ENCODE measurements around the gene LRP1-AS.
A peak's percentile ranks its signal among the peaks of the same experiment; 100 is the strongest.

Gene LRP1-AS

DNA sequence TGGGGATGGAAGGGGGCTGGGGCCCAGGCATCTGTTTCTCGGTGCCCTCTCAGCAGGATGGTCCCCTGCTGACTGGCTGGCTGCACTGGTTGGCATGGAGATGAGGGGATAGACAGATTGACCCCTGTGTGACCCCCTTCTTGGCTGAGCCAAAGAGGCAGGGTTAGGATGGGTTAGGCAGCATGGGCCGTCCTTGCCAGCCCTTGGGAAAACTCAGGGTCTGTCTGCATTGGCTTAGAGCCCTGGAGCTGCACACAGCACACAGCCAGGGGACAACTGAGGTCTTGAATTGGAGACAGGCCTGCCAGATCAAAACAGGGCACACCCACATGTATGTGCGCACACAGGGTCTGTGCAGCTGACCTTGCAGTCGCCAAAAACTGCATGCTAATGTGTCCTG lies 11.2 kb upstream of the LRP1-AS start:
- no peak for DNase-seq

DNA sequence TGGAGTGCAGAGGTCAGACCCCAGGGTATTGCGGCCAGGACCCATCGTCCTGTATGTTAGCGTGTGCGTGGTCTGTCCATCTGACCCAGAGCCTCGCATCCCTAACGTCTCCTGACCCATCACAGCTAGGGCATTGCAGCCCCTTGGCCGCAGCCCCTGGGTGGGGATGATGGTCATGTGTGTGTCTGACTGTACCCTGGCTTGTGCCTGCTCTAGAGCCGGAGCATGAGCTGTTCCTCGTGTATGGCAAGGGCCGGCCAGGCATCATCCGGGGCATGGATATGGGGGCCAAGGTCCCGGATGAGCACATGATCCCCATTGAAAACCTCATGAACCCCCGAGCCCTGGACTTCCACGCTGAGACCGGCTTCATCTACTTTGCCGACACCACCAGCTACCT lies 10.8 kb upstream of the LRP1-AS start:
- no peak for DNase-seq

- peak; percentile 59 to 65 for DNase-seq
Measured at GRCh38 chr12:57157588-57158173, 10.3 kb upstream of the LRP1-AS start.

DNA sequence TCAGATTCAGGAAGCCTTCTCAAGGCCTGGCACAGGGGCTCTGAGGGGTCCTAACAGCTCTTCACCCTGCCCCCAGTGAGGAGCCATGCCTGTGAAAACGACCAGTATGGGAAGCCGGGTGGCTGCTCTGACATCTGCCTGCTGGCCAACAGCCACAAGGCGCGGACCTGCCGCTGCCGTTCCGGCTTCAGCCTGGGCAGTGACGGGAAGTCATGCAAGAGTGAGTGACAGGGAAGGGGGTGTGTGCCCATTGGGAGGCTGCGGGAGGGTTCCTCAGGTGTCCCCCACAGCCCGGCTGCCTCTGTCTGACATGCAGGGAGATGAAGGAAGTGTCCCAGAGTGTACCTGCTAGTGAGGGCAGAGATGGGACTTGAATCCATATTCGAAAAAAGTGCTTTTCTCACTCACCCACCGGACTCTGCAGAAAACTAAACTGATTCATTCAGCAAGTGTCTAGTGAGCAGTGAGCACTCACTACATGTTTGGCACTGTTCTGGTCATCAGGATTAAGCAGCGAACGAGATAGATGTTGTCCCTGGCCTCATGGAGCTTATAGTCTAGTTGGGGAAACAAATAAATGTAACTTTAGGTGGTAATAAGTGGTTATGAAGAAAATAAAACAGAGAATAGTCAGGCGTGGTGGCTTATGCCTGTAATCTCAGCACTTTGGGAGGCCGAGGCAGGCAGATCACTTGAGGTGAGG lies 9.4 kb upstream of the LRP1-AS start:
- no peak for DNase-seq

DNA sequence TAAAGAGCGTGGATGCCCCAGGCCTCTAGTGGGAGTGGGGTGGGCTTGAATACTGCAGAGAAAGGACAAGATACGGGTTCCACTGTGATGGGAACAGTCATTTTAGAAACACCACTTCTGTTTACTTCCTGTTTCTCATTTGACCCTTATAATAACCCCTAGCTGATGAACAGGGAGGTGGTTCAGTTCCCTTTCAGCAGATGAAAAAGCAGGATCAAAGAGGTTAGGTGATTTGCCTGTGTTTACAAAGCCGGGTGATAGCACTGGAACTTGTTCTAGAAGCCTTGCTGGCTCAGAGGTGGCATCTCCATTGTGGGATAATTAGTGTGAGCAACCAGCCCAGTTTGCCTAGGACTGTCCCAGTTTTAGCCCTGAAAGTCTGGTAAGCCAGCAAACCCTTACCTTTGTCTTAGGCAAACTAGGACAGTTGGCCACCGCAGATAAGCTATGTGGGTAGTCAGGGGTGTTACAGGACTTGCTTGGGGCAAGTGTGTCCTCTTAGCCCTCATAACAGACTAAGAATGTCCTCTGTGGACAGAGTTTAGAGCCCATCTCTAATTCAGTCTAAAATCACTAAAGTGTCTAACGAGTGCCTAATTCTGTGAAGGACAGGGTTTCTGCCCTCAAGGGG lies 7.5 kb upstream of the LRP1-AS start:
- DNase-seq, result no peak

GRCh38 chr12:57154076-57154475 lies 6.7 kb upstream of the LRP1-AS start:
- no peak for DNase-seq

DNA sequence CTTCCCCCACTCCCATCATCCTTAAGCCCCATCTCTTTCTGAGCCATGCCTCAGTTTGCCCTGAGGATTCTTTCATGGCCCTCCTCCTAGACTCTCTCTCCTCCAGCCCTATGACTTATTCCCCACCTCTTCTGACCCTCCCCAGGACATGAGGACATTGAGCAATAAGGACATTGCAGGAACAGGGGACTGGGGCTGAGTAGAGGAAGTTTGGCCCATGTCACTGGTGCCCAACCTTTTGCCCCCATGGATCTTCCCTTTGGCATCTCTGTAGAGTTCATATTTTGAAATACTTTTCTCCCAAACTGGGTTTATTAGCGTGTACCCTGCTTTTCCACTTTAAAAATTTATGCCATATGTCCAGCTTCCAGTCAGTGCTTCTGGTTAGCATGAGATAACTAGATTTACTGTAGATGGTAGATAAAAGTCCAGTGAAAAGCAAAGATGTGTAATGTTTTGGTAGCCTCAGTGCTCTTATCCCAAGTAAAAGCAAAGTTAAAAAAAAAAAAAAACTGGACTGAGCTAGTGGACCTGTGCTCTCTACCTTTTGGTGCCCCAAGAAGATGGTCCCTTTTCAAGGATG lies 6.1 kb upstream of the LRP1-AS start:
- peak in 1 of 2 donors; percentile 42 for DNase-seq

GRCh38 chr12:57152639-57153038 lies 5.2 kb upstream of the LRP1-AS start:
- peak; percentile 60 to 77 for DNase-seq

GRCh38 chr12:57151741-57152630 lies 4.6 kb upstream of the LRP1-AS start:
- no peak for DNase-seq

GRCh38 chr12:57150400-57151000 lies 3.1 kb upstream of the LRP1-AS start:
- DNase-seq, result peak in 1 of 2 donors; percentile 35

DNA sequence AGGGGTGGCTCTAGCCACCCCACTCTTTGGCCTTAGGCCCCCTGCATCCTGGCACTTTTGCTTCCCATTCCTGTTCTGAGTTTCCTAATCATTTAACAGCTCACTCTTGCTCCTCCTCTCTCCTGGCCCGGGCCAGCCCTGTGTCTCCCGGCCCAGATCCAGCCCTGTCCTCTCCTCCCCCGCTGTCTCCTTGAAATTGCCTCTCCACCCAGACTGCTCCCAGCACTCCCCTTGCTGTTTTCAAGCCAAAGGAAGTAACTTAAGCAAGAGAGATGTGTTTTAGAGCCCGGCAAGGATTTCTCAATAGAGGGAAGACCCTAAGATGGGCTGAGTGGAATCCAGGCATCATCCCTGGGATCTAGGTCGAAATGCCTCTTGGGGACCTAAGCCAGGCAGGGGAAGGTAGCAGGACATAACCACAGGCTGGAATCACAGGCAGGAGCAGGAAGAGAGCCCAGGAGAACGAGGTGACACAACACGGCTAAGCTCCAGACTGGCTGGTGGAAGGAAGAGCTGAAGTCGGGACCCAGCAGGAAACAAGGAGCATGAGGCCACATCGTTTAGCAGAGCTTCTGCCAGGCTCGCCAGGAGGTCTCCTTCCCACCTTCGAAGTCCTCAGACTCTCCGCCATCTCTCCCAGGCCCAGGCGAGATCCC lies 2.0 kb upstream of the LRP1-AS start:
- DNase-seq, result no peak

GRCh38 chr12:57148469-57149244 lies 1.2 kb upstream of the LRP1-AS start:
- no peak for DNase-seq

DNA sequence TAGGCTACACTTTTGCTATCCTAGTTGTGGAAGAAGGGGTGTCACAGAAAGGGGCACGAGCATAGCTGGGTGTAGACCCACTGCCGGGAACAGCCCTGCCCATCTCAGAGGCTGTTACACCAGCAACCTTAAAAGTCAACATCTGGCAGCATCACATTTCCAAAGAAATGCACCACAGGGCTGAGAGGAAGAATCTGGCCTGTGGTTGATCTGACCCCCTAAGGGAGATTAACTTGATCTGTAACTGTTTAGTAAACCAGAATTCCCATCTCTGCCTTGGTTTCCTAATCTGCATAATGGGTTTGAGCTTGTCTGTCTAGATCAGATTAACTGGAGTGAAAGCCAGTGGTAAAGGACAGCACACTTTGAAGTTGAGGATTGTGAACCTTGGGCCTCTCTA lies 1.3 kb downstream of the LRP1-AS start:
- DNase-seq, result no peak

DNA sequence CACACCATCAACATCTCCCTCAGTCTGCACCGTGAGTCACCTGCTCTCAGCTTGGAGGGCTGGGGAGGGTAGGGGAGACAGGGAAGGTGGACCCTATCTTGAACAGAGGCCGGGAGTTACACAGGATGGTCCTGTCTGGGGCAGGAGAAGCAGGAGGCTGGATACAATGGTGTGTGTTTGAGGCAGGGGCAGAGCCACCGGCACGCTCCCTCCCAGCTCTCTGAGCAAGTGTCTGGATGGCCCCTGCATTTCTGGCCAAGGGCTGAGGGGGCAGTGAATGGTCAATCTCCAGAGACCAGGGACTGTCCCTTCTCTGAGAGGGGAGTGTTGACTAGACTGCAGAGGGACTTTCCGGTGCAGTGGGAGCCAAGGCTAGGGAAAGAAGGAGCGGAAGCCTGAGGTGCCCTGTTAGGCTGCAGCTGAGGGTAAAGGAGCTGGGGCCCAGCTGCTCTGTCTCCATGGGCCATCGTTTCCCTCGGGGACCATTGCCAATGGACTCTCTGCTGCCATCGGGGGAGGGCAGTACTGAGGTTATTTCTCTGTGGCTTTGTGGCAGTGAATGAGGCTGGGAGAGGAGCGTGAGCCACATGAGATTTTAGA lies 1.9 kb downstream of the LRP1-AS start:
- DNase-seq, result no peak

- no peak for DNase-seq
Measured at GRCh38 chr12:57143454-57143853, 4.0 kb downstream of the LRP1-AS start.

GRCh38 chr12:57142727-57143126 lies 4.7 kb downstream of the LRP1-AS start:
- DNase-seq, result no peak

- DNase-seq, result no peak
Measured at GRCh38 chr12:57142121-57142520, 5.3 kb downstream of the LRP1-AS start.

DNA sequence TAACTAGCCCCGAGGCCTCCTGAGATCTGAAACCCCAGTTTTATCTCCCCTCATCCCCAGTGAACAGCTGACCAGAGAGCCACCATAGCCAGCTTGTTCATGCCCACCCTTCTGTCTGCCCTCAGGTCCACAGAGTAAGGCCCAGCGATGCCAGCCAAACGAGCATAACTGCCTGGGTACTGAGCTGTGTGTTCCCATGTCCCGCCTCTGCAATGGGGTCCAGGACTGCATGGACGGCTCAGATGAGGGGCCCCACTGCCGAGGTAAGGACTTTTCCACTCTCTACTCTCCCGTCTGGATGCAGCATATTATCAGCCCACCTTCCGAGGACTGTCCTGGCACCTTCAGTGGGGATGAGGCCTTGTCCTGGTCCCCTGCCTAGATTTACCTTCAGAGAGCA lies 6.2 kb downstream of the LRP1-AS start:
- DNase-seq, result no peak

DNA sequence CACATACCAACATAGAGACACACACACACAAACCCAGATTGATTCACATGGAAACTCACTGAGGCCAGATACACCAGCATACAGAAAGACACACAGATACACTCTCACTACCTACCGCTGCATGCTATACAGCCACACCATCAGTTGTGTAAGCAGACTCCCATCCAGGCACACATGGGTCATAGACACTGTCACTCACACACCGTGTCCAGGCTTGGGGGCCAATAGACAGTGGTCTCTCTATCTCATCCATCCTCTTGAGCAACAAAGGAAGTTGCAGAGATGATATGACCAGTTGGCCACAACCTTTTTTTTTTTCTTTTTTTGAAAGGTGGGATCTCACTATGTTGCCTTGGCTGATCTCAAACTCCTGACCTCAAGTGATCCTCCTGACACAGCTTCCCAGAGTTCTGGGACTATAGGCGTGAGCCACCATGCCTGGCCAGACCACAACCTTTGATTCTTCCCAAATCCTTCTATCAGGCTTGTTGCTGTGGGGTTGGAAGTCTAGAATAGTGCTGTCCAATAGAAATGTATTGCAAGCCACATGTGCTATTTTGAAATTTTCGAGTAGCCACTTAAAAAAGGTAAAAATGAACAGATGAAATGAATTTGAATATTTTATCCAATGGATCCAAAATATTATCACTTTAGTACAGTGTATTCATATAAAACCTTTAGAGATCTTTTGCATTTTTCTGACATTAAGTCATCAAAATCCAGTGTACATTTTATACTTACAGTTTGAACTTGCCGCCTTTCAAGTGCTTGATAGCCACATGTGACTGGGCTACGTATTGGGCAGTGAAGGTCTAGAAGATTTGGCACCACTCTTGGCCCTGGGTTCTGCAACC lies 7.4 kb downstream of the LRP1-AS start:
- DNase-seq, result peak in 1 of 2 donors; percentile 26
